ENCODE data around the gene NRXN2. TPM values are rescaled to one million over a fixed set of nuclear protein-coding genes. Genes with fewer than 3 reads are reported as not detected.
"Not testable (repeated sequence)": the region's sequence is repeated elsewhere in the genome, so short reads cannot be mapped to it uniquely, and the experiment has no call there.

NRXN2 gene
- polyA plus RNA-seq, 4 donors = 15.1 to 55.2 (median 18.8) TPM

GRCh38 chr11:64685536-64685935, 37.5 kb downstream of the NRXN2 start:
- no peak for DNase-seq (ENCODE audit: low read depth in 4 of 4, low spot score in 3 of 4)

- no peak for DNase-seq (ENCODE audit: low read depth in 4 of 4, low spot score in 3 of 4)
Observed at GRCh38 chr11:64684357-64684756, 38.6 kb downstream of the NRXN2 start.

- DNase-seq (ENCODE audit: low read depth in 4 of 4, low spot score in 3 of 4) = no peak
Observed at GRCh38 chr11:64681171-64681570, 41.8 kb downstream of the NRXN2 start.

- no peak for DNase-seq (ENCODE audit: low read depth in 4 of 4, low spot score in 3 of 4)
Observed at GRCh38 chr11:64679846-64680245, 43.2 kb downstream of the NRXN2 start.

- DNase-seq (ENCODE audit: low read depth in 4 of 4, low spot score in 3 of 4) = no peak
Observed at GRCh38 chr11:64677441-64678023, 45.5 kb downstream of the NRXN2 start.

- DNase-seq (ENCODE audit: low read depth in 4 of 4, low spot score in 3 of 4) = no peak
Observed at GRCh38 chr11:64676261-64676615, 46.8 kb downstream of the NRXN2 start.

- DNase-seq (ENCODE audit: low read depth in 4 of 4, low spot score in 3 of 4) = no peak
Observed at GRCh38 chr11:64675450-64676260, 47.3 kb downstream of the NRXN2 start.

- no peak for DNase-seq (ENCODE audit: low read depth in 4 of 4, low spot score in 3 of 4)
Observed at GRCh38 chr11:64674774-64675173, 48.2 kb downstream of the NRXN2 start.

- DNase-seq (ENCODE audit: low read depth in 4 of 4, low spot score in 3 of 4) = no peak
Observed at GRCh38 chr11:64673279-64673678, 49.7 kb downstream of the NRXN2 start.

- DNase-seq (ENCODE audit: low read depth in 4 of 4, low spot score in 3 of 4) = no peak
Observed at GRCh38 chr11:64672875-64673274, 50.1 kb downstream of the NRXN2 start.

- no peak for DNase-seq (ENCODE audit: low read depth in 4 of 4, low spot score in 3 of 4)
Observed at GRCh38 chr11:64670975-64671374, 52.0 kb downstream of the NRXN2 start.

GRCh38 chr11:64667154-64667745, 55.7 kb downstream of the NRXN2 start:
- DNase-seq (ENCODE audit: low read depth in 4 of 4, low spot score in 3 of 4) = no peak

GRCh38 chr11:64665411-64665821, 57.6 kb downstream of the NRXN2 start:
- DNase-seq (ENCODE audit: low read depth in 4 of 4, low spot score in 3 of 4) = no peak

GRCh38 chr11:64664236-64664870, 58.6 kb downstream of the NRXN2 start:
- not testable (repeated sequence) for DNase-seq (ENCODE audit: low read depth in 4 of 4, low spot score in 3 of 4)

- DNase-seq (ENCODE audit: low read depth in 4 of 4, low spot score in 3 of 4) = no peak
Observed at GRCh38 chr11:64663656-64664055, 59.3 kb downstream of the NRXN2 start.

- no peak for DNase-seq (ENCODE audit: low read depth in 4 of 4, low spot score in 3 of 4)
Observed at GRCh38 chr11:64661614-64662013, 61.4 kb downstream of the NRXN2 start.

- DNase-seq (ENCODE audit: low read depth in 4 of 4, low spot score in 3 of 4) = no peak
Observed at GRCh38 chr11:64661146-64661545, 61.9 kb downstream of the NRXN2 start.

GRCh38 chr11:64660706-64661105, 62.3 kb downstream of the NRXN2 start:
- DNase-seq (ENCODE audit: low read depth in 4 of 4, low spot score in 3 of 4) = no peak

GRCh38 chr11:64660205-64660604, 62.8 kb downstream of the NRXN2 start:
- DNase-seq (ENCODE audit: low read depth in 4 of 4, low spot score in 3 of 4) = no peak

- no peak for DNase-seq (ENCODE audit: low read depth in 4 of 4, low spot score in 3 of 4)
Observed at GRCh38 chr11:64659417-64660144, 63.4 kb downstream of the NRXN2 start.

- DNase-seq (ENCODE audit: low read depth in 4 of 4, low spot score in 3 of 4) = no peak
Observed at GRCh38 chr11:64658265-64658664, 64.7 kb downstream of the NRXN2 start.

Measured in left renal pelvis (tissue), 4 donors.